Colonic mucosa (tissue), 4 donors: ENCODE data around the gene TMEM86A. TPM values are rescaled to one million over a fixed set of nuclear protein-coding genes. Genes with fewer than 3 reads are reported as not detected.

Experiments used
- DNase-seq: peaks from one replicate; pipeline ENCODE4 v3.0.0-alpha.2; 2020
- H3K27ac ChIP-seq: fragments of 200-600 bp; one replicate; pipeline ENCODE4 v1.8.0; 2021
- H3K27me3 ChIP-seq: fragments of 200-600 bp; one replicate; pipeline ENCODE4 v1.8.0; 2021
- H3K36me3 ChIP-seq: fragments of 200-600 bp; one replicate; pipeline ENCODE4 v1.8.0; 2021
- H3K4me1 ChIP-seq: fragments of 200-600 bp; one replicate; pipeline ENCODE4 v1.8.0; 2021; ENCODE audit warnings: mild to moderate bottlenecking
- H3K4me3 ChIP-seq: fragments of 200-600 bp; one replicate; pipeline ENCODE4 v1.8.0; 2021
- H3K9ac ChIP-seq, 2 donors: one replicate each; pipeline ENCODE4 v1.7.0; 2013; ENCODE audit warnings: control low read depth in 2 of 2, low read depth in 2 of 2, low read length in 2 of 2
- H3K9me3 ChIP-seq: fragments of 200-600 bp; one replicate; pipeline ENCODE4 v1.8.0; 2021
- intact Hi-C: fragments of 100-400 bp; cut with DNase I; formaldehyde crosslinking; loops from one replicate; pipeline ENCODE4 v1.14.1; 2022
- total RNA-seq, 2 donors: library from RNA; stranded (reverse); fragmentation: NEBNext Ultra II Directional in 1 of 2; extraction: Animal tissue kit (Norgen Biotek cat#: 25700) in 1 of 2; gene quantifications; one replicate each; pipeline ENCODE4 v1.2.1, GENCODE V29; 2021
- TF ChIP-seq, protein P1 (sequence below): fragments of 200-600 bp; IDR thresholded peaks from one replicate; pipeline ENCODE4 v1.8.0; 2022; ENCODE audit warnings: antibody characterized with exemption, mild to moderate bottlenecking
- donor health status: healthy.
- donor health status: DM: no; HTN: no; CAD: no.
- donor health status: DM: no; HTN: no; CAD: no.

TMEM86A gene
- total RNA-seq, 2 donors from 2014 or later = 0.89 to 1.4 TPM

DNA sequence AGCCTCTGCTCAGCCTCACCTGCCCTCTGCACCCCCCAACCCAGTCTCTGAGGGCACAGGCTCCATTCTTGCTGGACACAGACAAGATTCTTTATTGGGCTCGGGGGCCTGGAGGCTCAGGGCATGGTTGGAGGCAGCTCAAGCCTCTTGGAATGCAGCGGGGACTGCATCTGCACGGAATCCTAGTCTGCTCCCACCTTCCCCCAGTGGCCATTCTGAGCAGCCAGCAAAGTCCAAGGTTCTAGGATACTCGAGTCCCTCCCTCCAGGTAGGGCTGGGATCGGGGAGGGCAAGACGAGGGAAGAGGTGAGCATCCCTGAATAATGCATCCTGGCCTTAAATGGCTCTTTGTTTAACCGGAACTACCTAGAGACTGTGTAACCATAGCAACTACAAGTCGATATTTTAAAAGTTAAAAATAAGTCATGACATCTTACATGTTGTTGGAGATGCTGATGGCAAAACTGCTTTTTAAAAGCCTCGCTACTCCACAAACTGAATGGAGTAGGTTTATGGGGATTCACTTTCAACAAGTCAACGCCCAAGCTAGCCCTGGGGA, 38.1 kb downstream of the TMEM86A start:
- Histone ChIP-seq H3K9me3 (no peaks in the 10 kb centered on the region), H3K4me3 (no peak overlapping the region), H3K9ac (no peak overlapping the region), H3K4me1 (no peaks in the 10 kb centered on the region), H3K36me3 (no peaks in the 10 kb centered on the region), H3K27ac (no peak overlapping the region), H3K27me3 (no peaks in the 10 kb centered on the region)
- TF ChIP-seq, protein P1, sequence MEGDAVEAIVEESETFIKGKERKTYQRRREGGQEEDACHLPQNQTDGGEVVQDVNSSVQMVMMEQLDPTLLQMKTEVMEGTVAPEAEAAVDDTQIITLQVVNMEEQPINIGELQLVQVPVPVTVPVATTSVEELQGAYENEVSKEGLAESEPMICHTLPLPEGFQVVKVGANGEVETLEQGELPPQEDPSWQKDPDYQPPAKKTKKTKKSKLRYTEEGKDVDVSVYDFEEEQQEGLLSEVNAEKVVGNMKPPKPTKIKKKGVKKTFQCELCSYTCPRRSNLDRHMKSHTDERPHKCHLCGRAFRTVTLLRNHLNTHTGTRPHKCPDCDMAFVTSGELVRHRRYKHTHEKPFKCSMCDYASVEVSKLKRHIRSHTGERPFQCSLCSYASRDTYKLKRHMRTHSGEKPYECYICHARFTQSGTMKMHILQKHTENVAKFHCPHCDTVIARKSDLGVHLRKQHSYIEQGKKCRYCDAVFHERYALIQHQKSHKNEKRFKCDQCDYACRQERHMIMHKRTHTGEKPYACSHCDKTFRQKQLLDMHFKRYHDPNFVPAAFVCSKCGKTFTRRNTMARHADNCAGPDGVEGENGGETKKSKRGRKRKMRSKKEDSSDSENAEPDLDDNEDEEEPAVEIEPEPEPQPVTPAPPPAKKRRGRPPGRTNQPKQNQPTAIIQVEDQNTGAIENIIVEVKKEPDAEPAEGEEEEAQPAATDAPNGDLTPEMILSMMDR = no peak
- no peak for DNase-seq
- intact Hi-C loops = loop anchor here (10.0 kb wide), 2 partner anchors 192 to 622 kb away; no protein-coding TSS in a partner anchor

DNA sequence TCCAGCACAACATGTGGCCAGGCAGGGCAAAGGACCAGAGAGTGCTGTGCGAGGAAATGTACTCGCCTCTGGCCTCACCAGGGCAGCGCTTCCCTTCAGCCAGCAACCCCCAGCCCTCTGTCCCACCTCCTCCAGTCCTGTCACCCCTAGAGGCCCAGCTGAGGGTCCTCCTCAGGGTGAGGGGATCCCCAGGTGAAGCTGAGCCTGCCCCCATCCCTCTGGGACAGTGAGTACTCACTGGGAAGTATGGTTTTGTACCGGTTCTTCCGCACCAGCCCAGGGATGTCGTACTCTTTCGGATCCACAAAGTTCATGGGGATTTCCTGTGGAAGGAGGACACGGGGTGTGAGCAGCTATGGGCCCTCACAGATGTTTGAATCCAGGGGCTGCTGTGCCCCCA, 39.1 kb downstream of the TMEM86A start:
- intact Hi-C loops = loop anchor here (10.0 kb wide), 2 partner anchors 193 to 623 kb away; no protein-coding TSS in a partner anchor
- Histone ChIP-seq H3K9ac (no peak overlapping the region), H3K27me3 (no peaks in the 10 kb centered on the region), H3K36me3 (no peaks in the 10 kb centered on the region), H3K4me1 (no peaks in the 10 kb centered on the region), H3K27ac (no peak overlapping the region), H3K4me3 (no peak overlapping the region), H3K9me3 (no peaks in the 10 kb centered on the region)
- no peak for DNase-seq
- TF ChIP-seq, protein P1 = no peak

DNA sequence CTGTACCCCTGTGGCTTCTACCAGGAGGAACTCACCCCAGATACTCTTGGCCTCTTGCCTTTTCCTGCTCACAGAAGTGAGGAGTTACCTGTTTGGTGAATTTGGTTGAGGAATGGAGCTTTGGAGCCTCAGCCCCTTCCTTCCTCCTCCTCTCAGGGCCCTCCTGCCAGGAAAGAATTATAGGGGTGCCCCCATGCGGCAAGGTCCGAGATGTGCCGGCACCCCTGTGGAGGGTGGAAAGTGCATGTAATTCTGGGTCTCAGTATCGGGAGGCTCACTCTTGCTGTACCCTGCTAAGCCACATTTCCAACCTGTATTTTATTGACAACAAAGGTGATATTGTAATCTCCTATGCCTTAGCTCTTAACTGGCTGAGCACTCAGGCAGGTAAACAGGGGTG, 41.1 kb downstream of the TMEM86A start:
- H3K9ac ChIP-seq = no peak overlapping the region
- H3K27ac ChIP-seq = no peak overlapping the region
- H3K9me3 ChIP-seq = no peaks in the 10 kb centered on the region
- H3K36me3 ChIP-seq = no peaks in the 10 kb centered on the region
- no peaks in the 10 kb centered on the region for H3K4me1 ChIP-seq
- no peaks in the 10 kb centered on the region for H3K27me3 ChIP-seq
- no peak for DNase-seq
- H3K4me3 ChIP-seq = no peak overlapping the region
- intact Hi-C loops = loop anchor here (10.0 kb wide), 2 partner anchors 195 to 625 kb away; no protein-coding TSS in a partner anchor
- TF ChIP-seq, protein P1 = no peak

DNA sequence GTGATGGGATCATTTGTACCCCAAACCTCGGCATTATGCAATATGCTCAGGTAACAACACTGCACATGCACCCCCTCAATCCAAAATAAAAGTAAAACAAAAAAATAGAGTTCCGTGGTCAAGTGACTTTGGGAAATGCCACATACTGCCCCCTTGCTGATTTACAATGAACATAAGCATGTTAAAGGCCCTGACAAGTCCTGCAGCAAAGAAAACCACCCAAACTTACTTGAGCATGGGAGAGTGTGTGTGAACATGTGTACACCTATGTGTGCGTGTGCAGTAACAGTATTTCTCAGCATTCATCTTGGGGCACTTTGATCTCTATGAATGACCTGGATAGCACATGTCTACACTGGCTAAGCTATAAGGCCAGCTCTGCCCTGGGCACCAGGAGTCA, 43.2 kb downstream of the TMEM86A start:
- no peaks in the 10 kb centered on the region for H3K27me3 ChIP-seq
- no peak overlapping the region for H3K4me3 ChIP-seq
- DNase-seq = no peak
- intact Hi-C loops = no loop called here
- no peak overlapping the region for H3K9ac ChIP-seq
- no peak overlapping the region for H3K27ac ChIP-seq
- TF ChIP-seq, protein P1 = no peak
- no peaks in the 10 kb centered on the region for H3K36me3 ChIP-seq
- no peaks in the 10 kb centered on the region for H3K9me3 ChIP-seq
- H3K4me1 ChIP-seq = no peaks in the 10 kb centered on the region

DNA sequence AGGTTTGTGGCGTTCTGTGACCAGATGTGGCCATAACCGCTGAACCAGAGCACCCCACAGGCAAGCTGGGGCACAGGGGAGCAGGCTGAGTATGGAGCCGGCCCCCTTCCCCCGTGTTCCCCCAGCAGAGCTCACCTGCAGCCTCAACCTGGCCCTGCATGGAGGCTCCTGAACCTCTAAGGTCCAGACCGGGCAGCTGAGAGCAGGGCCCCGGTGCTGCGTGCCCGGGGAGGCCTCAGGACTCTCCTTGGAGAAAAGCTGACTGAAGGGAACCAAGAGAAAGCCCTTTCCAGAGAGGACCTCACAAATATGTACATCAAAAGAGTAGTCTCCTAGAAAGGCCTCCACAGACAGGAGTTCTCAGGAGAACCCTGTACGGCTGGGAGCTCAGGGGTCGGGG, 44.8 kb downstream of the TMEM86A start:
- Histone ChIP-seq H3K27ac (no peak overlapping the region), H3K4me3 (no peak overlapping the region), H3K9ac (no peak overlapping the region), H3K36me3 (no peaks in the 10 kb centered on the region), H3K27me3 (no peaks in the 10 kb centered on the region), H3K9me3 (no peaks in the 10 kb centered on the region), H3K4me1 (no peaks in the 10 kb centered on the region)
- DNase-seq = no peak
- intact Hi-C loops = no loop called here
- TF ChIP-seq, protein P1 = no peak
